ENCODE results near the gene MUL1. TPM values are rescaled to one million over a fixed set of nuclear protein-coding genes. Genes with fewer than 3 reads are reported as not detected.
A peak's percentile ranks its signal among the peaks of the same experiment; 100 is the strongest.

Gene MUL1
- total RNA-seq, 4 donors from 2014 or later = 14.1 to 35.9 (median 29.3) TPM

- peak; percentile 40 to 67 for DNase-seq
Observed at GRCh38 chr1:20551945-20552727, 44.2 kb upstream of the MUL1 start, which contains the start of gene FAM43B. Gene FAM43B (plus strand): TSS chr1:20552573. CDS start chr1:20552974, 401 bp downstream.

GRCh38 chr1:20551161-20551560 is 43.2 kb upstream of the MUL1 start:
- DNase-seq = no peak
- H3K27ac ChIP-seq = peak overlapping the region in 1 of 2 donors; percentile 68
- H3K9me3 ChIP-seq = no peaks in the 10 kb centered on the region
- H3K4me1 ChIP-seq = peaks cover 0 to 14% of the 10 kb centered on the region in 2 donors
- TF ChIP-seq, protein P1, sequence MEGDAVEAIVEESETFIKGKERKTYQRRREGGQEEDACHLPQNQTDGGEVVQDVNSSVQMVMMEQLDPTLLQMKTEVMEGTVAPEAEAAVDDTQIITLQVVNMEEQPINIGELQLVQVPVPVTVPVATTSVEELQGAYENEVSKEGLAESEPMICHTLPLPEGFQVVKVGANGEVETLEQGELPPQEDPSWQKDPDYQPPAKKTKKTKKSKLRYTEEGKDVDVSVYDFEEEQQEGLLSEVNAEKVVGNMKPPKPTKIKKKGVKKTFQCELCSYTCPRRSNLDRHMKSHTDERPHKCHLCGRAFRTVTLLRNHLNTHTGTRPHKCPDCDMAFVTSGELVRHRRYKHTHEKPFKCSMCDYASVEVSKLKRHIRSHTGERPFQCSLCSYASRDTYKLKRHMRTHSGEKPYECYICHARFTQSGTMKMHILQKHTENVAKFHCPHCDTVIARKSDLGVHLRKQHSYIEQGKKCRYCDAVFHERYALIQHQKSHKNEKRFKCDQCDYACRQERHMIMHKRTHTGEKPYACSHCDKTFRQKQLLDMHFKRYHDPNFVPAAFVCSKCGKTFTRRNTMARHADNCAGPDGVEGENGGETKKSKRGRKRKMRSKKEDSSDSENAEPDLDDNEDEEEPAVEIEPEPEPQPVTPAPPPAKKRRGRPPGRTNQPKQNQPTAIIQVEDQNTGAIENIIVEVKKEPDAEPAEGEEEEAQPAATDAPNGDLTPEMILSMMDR (IDR thresholded peaks at IDR 0.05) = no peak
- TF ChIP-seq POLR2A (IDR thresholded peaks at IDR 0.05) = no peak
- intact Hi-C loops (cut with DNase I; ENCODE audit: low total_unique reads) = no loop called here
- no peak overlapping the region for H3K4me3 ChIP-seq
- H3K27me3 ChIP-seq = no peaks in the 10 kb centered on the region
- no peaks in the 10 kb centered on the region for H3K36me3 ChIP-seq

More at GRCh38 chr1:20551945-20552727, 44.2 kb upstream of the MUL1 start, which contains the start of gene FAM43B:
- Histone ChIP-seq H3K36me3 (no peaks in the 10 kb centered on the region), H3K27ac (peak within 1 kb of the TSS; percentile 20 to 68), H3K4me3 (peak within 1 kb of the TSS; percentile 27 to 30), H3K27me3 (no peaks in the 10 kb centered on the region), H3K4me1 (peaks cover 0 to 14% of the 10 kb centered on the region in 2 donors), H3K9me3 (no peaks in the 10 kb centered on the region)
- intact Hi-C loops (cut with DNase I; ENCODE audit: low total_unique reads) = no loop called here
- no peak for TF ChIP-seq POLR2A (IDR thresholded peaks at IDR 0.05)
- TF ChIP-seq, protein P1 (IDR thresholded peaks at IDR 0.05) = no peak

GRCh38 chr1:20546637-20547036 is 38.7 kb upstream of the MUL1 start:
- no peaks in the 10 kb centered on the region for H3K27me3 ChIP-seq
- DNase-seq = no peak
- intact Hi-C loops (cut with DNase I; ENCODE audit: low total_unique reads) = no loop called here
- TF ChIP-seq, protein P1 (IDR thresholded peaks at IDR 0.05) = no peak
- TF ChIP-seq POLR2A (IDR thresholded peaks at IDR 0.05) = no peak
- no peak overlapping the region for H3K27ac ChIP-seq
- H3K4me1 ChIP-seq = no peaks in the 10 kb centered on the region
- H3K9me3 ChIP-seq = no peaks in the 10 kb centered on the region
- H3K36me3 ChIP-seq = no peaks in the 10 kb centered on the region
- no peak overlapping the region for H3K4me3 ChIP-seq

GRCh38 chr1:20540281-20540680 is 32.3 kb upstream of the MUL1 start:
- Histone ChIP-seq H3K9me3 (no peaks in the 10 kb centered on the region), H3K27ac (no peak overlapping the region), H3K4me1 (no peaks in the 10 kb centered on the region), H3K36me3 (no peaks in the 10 kb centered on the region), H3K4me3 (no peak overlapping the region), H3K27me3 (no peaks in the 10 kb centered on the region)
- no peak for TF ChIP-seq POLR2A (IDR thresholded peaks at IDR 0.05)
- TF ChIP-seq, protein P1 (IDR thresholded peaks at IDR 0.05) = no peak
- intact Hi-C loops (cut with DNase I; ENCODE audit: low total_unique reads) = no loop called here
- no peak for DNase-seq

DNA sequence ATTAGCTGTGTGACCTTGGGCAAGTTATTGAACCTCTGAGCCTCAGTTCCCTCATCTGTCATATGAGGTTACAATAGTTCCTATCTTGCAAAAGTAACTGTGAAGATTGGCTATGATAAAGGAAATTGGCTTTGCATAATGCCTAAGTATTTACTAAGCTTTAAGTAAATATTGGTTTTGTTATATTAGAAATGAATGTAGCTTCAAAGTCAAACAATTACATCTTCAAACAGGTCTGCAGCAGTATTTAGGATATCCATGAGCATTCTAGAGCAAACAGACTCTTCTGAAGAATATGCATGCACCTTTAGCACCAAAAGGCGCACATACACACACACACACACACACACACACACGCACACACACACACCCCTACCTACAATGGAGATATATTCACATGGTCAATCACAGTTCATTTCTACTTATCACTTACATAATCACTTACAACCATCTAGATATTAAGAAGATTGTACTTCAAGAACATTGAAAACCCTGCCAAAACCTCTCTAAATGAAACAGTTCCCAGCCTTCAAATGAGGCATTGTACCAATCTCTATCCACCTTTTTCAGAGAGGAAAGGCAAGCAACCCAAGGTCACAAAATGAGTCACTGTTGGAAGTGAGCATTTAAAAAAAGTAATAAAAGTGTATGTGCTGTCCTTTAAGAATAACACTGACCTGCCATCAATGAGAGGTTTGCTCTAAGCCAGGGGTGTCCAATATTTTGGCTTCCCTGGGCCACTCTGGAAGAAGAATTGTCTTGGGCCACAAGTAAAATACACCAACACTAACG is 31.0 kb upstream of the MUL1 start:
- intact Hi-C loops (cut with DNase I; ENCODE audit: low total_unique reads) = no loop called here
- Histone ChIP-seq H3K4me1 (no peaks in the 10 kb centered on the region), H3K9me3 (no peaks in the 10 kb centered on the region), H3K27ac (no peak overlapping the region), H3K4me3 (no peak overlapping the region), H3K27me3 (no peaks in the 10 kb centered on the region), H3K36me3 (no peaks in the 10 kb centered on the region)
- no peak for TF ChIP-seq POLR2A (IDR thresholded peaks at IDR 0.05)
- TF ChIP-seq, protein P1 (IDR thresholded peaks at IDR 0.05) = no peak
- no peak for DNase-seq

Data from uterus (tissue), 4 donors.